OCI-LY3 (cell line): Measurements from ENCODE around the gene EPO.

Experiments
- H2AFZ ChIP-seq: fragments of 200-600, 300-600 bp; shearing (Covaris generic); 2 replicates; pipeline ENCODE4 v1.6.0; 2014; ENCODE audit warnings: antibody characterized with exemption, low read depth, low read length
- H3K27ac ChIP-seq: fragments of 200-600, 300-600 bp; sonication (generic); 2 replicates; pipeline ENCODE4 v1.5.1; 2014; ENCODE audit warnings: mild to moderate bottlenecking, low read length, moderate library complexity, mixed read lengths
- H3K27me3 ChIP-seq: fragments of 200-600, 300-600 bp; sonication (generic); 2 replicates; pipeline ENCODE4 v1.6.1; 2014; ENCODE audit warnings: low read depth, low read length, mixed read lengths
- H3K36me3 ChIP-seq: fragments of 200-600, 300-600 bp; sonication (generic); replicated peaks from 2 replicates; pipeline ENCODE3; 2014; ENCODE audit warnings: low read depth, low read length, mixed read lengths
- H3K4me1 ChIP-seq: fragments of 300-600, 200-600 bp; sonication (generic); 2 replicates; pipeline ENCODE4 v1.6.1; 2014; ENCODE audit warnings: low read length, mixed read lengths
- H3K4me2 ChIP-seq: fragments of 200-600, 300-600 bp; sonication (generic); 2 replicates; pipeline ENCODE4 v1.6.1; 2014; ENCODE audit warnings: low read length, mixed read lengths
- H3K4me3 ChIP-seq: fragments of 300-600, 200-600 bp; sonication (generic); 2 replicates; pipeline ENCODE4 v1.5.1; 2014; ENCODE audit warnings: antibody characterized with exemption, mild to moderate bottlenecking, low read length, moderate library complexity
- H3K79me2 ChIP-seq: fragments of 300-600, 200-600 bp; shearing (Covaris generic); 2 replicates; pipeline ENCODE4 v1.6.1; 2014; ENCODE audit warnings: mild to moderate bottlenecking, low read length, mixed read lengths
- H3K9ac ChIP-seq: fragments of 300-600, 200-600 bp; shearing (Covaris generic); 2 replicates; pipeline ENCODE4 v1.6.0; 2014; ENCODE audit warnings: mild to moderate bottlenecking, low read length, moderate library complexity
- H3K9me3 ChIP-seq: fragments of 200-600, 300-600 bp; shearing (Covaris generic); 2 replicates; pipeline ENCODE4 v1.6.1; 2014; ENCODE audit warnings: low read length, mixed read lengths; ENCODE audit not compliant: insufficient read depth
- H4K20me1 ChIP-seq: fragments of 200-600, 300-600 bp; sonication (generic); 2 replicates; pipeline ENCODE4 v1.6.1; 2016; ENCODE audit warnings: low read length, mixed read lengths; ENCODE audit not compliant: insufficient read depth
- CTCF ChIP-seq: fragments of 200-600, 300-600 bp; sonication (generic); IDR thresholded peaks from 2 replicates; pipeline ENCODE4 v1.5.1; 2014; ENCODE audit warnings: antibody characterized with exemption, low read length, low read depth
- EZH2phosphoT487 ChIP-seq: fragments of 200-600 bp; shearing (Covaris generic); IDR thresholded peaks from 2 replicates; pipeline ENCODE4 v1.6.1; 2018; ENCODE audit warnings: antibody characterized with exemption, mixed run types, low read depth

The EPO gene

GRCh38 chr7:100684534-100685042 is 35.7 kb upstream of the EPO start:
- no peaks in the 10 kb centered on the region for H3K9me3 ChIP-seq
- H3K79me2 ChIP-seq = peaks cover 15% of the 10 kb centered on the region
- H3K4me2 ChIP-seq = no peak overlapping the region
- H3K27me3 ChIP-seq = no peaks in the 10 kb centered on the region
- H3K36me3 ChIP-seq = peaks cover 43% of the 10 kb centered on the region
- no peaks in the 10 kb centered on the region for H3K4me1 ChIP-seq
- no peak overlapping the region for H3K27ac ChIP-seq
- H4K20me1 ChIP-seq = peaks cover 19% of the 10 kb centered on the region
- no peak overlapping the region for H2AFZ ChIP-seq
- no peak overlapping the region for H3K9ac ChIP-seq
- H3K4me3 ChIP-seq = no peak overlapping the region
- TF ChIP-seq CTCF = no peak
- no peak for TF ChIP-seq EZH2phosphoT487

GRCh38 chr7:100685049-100685605 is 35.1 kb upstream of the EPO start:
- H3K4me1 ChIP-seq = no peaks in the 10 kb centered on the region
- H3K27me3 ChIP-seq = no peaks in the 10 kb centered on the region
- H3K36me3 ChIP-seq = peaks cover 43% of the 10 kb centered on the region
- H3K9me3 ChIP-seq = no peaks in the 10 kb centered on the region
- peaks cover 20% of the 10 kb centered on the region for H3K79me2 ChIP-seq
- TF ChIP-seq EZH2phosphoT487 = no peak
- no peak for TF ChIP-seq CTCF
- H3K9ac ChIP-seq = no peak overlapping the region
- no peak overlapping the region for H3K4me2 ChIP-seq
- H4K20me1 ChIP-seq = peaks cover 22% of the 10 kb centered on the region
- H3K27ac ChIP-seq = no peak overlapping the region
- H3K4me3 ChIP-seq = no peak overlapping the region
- H2AFZ ChIP-seq = no peak overlapping the region

- Histone ChIP-seq H2AFZ (no peak overlapping the region), H3K4me1 (no peaks in the 10 kb centered on the region), H3K79me2 (peaks cover 25% of the 10 kb centered on the region), H3K27me3 (no peaks in the 10 kb centered on the region), H3K4me2 (no peak overlapping the region), H3K9me3 (no peaks in the 10 kb centered on the region), H3K27ac (no peak overlapping the region), H4K20me1 (peaks cover 22% of the 10 kb centered on the region), H3K36me3 (peaks cover 43% of the 10 kb centered on the region), H3K4me3 (no peak overlapping the region), H3K9ac (no peak overlapping the region)
- TF ChIP-seq CTCF (no peak), EZH2phosphoT487 (no peak)
Observed at GRCh38 chr7:100685631-100686145, 34.6 kb upstream of the EPO start.

DNA sequence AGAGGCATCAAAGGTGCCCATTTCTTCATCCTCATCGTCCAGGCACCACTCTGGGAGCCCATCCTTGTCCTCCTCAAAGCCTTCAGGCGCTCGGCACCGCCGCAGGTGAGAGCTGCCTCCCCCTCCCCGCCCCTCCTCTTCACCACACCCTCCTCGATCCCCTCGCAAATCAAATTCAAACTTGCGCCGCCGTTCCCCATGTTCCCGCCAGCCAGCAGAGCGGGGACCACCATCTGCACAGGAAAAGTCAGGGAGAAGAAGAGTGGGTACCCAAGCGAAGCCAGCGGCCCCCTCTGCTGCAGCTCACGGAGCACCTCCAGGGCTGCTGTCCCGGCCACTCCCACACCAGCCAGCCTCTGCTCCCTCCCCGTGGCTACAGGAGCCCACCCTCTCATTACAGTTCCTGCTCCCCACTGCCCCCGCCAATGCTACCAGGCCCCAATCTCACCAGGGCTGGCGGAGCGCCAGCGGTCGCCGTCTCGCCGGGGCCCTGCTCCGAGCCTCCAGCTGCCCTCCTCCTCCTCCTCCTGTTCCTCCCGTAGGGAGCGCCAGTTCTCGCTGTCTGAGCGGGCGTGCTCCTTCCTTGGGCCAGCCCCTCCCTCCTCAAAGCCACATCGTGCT is 34.0 kb upstream of the EPO start:
- Histone ChIP-seq H3K4me2 (no peak overlapping the region), H3K9me3 (no peaks in the 10 kb centered on the region), H2AFZ (no peak overlapping the region), H3K79me2 (peaks cover 31% of the 10 kb centered on the region), H3K4me3 (no peak overlapping the region), H3K9ac (no peak overlapping the region), H3K27ac (no peak overlapping the region), H3K27me3 (no peaks in the 10 kb centered on the region), H4K20me1 (peaks cover 29% of the 10 kb centered on the region), H3K4me1 (peaks cover 4% of the 10 kb centered on the region; the same call in 1 of the 2 replicates), H3K36me3 (peaks cover 44% of the 10 kb centered on the region)
- TF ChIP-seq CTCF (no peak), EZH2phosphoT487 (no peak)
